HG02981 (cell line): ENCODE data around the gene SH3BP4.

Source experiments
- ATAC-seq: cut with Tn5 transposase; IDR thresholded peaks from one replicate; pipeline ENCODE4 v1.9.1; 2021; ENCODE audit warnings: mild to moderate bottlenecking, moderate library complexity; ENCODE audit not compliant: unreplicated experiment

SH3BP4 gene

DNA sequence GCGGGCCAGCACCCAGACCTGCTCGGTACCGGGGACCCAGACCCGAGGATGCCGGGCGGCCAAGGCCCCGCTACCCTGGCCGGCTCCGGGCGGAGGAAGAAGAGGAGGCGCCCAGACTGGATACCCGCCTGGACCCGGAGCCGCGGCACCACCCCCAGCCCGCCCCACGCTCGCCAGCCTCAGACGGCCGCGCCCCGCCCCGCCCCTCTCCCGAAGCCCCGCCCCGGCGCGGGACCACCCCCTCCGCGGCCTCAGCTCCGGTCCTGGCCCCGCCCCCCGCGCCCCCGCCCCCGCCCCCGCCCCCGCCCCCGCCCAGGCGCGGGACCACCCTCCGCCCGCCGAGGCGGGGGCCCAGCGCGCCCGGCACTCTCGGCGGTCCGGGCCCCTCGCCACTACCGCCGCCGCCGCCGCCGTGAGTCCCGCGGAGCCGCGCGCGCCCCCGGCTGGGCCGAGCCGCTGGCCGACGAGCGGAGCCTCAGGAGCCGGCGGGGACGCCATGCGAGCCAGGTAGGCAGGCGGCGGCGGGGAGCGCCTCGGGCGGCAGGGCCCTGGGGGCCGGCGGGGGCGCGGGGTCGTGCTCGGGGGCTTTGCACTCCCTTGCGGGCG, at the start of gene SH3BP4:
Gene SH3BP4 (plus strand): TSS at position 354 of the 606 bp plus-strand sequence. CDS start 82,986 bp downstream, outside the sequence.
- no peak for ATAC-seq

DNA sequence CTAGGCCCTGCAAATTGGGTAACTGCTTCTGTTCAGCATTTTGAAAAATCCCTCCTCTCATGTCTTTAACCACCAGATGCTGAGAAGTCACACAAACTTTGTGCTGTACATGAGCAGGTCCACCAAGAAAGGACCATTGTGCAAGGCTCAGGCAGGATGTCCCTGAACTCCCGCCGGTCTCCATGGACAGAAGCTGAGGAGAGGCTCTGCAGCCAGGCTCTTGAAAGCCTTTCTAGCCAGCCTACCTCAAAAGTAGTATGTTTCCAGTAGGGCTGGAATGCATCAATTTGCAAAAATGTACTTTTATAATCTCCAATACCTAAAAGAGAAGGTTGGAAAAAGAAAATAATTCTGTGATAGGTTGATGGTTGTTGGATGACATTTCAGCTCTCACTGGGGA, 47.0 kb upstream of the SH3BP4 start:
- no peak for ATAC-seq

GRCh38 chr2:234905547-234906265, 46.1 kb upstream of the SH3BP4 start:
- ATAC-seq: no peak

GRCh38 chr2:234910186-234910679, 41.6 kb upstream of the SH3BP4 start:
- ATAC-seq: no peak

DNA sequence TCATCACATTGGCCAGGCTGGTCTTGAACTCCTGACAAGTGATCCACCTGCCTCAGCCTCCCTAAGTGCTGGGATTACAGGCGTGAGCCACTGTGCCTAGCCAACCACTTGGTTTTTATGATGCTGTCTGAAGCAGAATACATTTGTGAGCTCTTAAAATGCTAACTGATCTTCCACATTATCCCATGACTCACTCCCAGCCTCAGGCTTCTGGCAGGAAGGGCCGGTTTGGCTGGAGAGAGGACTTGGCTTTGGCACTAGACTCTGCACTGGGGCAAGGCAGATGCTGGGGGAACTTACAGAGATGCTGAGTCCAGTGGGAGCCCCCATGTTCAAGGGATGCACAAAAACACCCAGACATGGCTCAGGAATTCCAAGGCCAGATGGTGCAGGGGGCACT, 40.5 kb upstream of the SH3BP4 start:
- ATAC-seq: no peak

GRCh38 chr2:234912437-234912836, 39.4 kb upstream of the SH3BP4 start:
- no peak for ATAC-seq

- no peak for ATAC-seq
Measured at GRCh38 chr2:234913208-234913626, 38.6 kb upstream of the SH3BP4 start.

- no peak for ATAC-seq
Measured at GRCh38 chr2:234914371-234915154, 37.3 kb upstream of the SH3BP4 start.

- ATAC-seq: no peak
Measured at GRCh38 chr2:234916674-234917073, 35.1 kb upstream of the SH3BP4 start.

DNA sequence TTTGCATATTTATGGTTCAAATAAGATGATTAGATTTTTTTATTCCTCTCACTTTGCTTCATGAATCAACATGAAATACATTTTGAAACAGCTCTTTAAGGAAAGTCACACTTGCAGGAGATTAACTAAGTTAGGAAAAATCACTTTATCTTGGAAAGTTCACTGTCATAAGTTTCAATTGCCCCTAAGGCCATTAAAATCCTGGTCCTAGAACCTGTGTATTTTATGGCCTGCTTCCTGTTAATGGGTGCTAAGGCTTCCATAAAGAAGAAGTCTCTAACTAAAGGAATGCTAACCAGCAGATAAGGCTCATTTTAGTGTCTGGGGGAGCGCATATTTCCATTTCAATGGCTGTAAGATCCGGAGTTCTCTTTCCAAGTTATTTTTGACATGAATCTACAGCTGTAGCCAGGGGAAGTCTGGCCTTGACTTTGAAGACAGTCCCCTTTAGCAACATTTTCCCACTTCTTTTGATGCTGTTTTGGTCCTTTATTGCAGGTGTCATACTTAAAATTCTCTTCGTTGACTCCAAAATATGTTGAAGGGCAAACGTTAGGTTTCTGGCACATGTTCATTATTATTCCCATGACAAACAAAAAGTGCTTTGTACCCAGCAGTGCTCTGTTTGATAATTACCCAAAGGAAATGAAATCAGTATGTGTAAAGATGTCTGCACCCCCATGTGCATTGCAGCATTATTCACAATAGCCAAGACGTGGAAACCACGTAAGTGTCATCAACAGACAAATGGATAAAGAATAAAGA, 34.4 kb upstream of the SH3BP4 start:
- no peak for ATAC-seq

- no peak for ATAC-seq
Measured at GRCh38 chr2:234919711-234920110, 32.1 kb upstream of the SH3BP4 start.

- no peak for ATAC-seq
Measured at GRCh38 chr2:234920836-234921235, 31.0 kb upstream of the SH3BP4 start.

GRCh38 chr2:234929002-234929401, 22.8 kb upstream of the SH3BP4 start:
- no peak for ATAC-seq

DNA sequence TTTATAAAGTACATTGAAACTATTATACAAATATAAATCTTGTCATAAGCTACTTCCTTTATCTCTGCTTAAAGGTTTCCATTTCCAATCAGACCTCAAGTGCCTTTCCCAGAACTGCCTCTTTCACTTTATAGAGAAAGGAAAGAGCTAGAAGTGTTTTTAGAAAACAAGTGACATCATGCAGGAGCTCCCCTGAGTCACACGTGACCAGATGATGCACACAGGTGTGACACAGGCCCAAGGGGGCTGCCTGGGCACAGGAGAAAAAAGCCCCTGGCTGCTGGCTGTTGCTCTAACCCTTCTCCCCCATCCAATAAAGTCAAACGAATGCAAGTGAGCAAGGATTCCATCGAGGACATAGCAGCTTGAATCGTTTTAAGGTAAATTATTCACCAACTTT, 21.4 kb upstream of the SH3BP4 start:
- ATAC-seq: no peak

GRCh38 chr2:234931371-234931770, 20.4 kb upstream of the SH3BP4 start:
- no peak for ATAC-seq

DNA sequence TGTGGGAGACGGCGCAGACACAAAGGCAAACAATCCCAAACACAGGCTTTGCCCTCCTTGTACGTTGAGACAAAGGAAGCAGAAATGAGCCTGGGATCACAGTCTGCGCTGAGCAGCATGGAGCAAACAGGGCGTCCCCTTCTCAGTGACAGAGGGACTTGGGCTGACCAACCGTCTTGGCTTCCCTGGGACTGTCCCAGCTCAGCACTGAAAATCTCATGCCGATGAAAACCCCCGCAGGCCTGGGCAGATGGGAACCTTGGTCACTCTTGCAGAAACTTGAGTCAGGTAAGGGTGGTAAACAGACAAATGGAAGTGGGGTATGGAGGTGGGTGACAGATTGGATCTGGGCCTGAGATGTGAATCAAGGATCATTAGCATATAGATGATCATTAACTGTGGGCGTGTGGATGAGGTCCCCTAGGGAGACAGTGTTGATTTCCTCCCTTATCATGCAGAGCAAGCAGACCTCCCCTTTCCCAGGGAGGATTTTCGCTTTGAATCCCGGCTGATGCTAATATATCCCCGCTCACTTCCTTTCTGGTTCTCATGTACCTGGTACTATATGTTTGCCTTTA, 19.1 kb upstream of the SH3BP4 start:
- no peak for ATAC-seq

GRCh38 chr2:234935311-234935710, 16.5 kb upstream of the SH3BP4 start:
- no peak for ATAC-seq

- no peak for ATAC-seq
Measured at GRCh38 chr2:234939576-234939975, 12.2 kb upstream of the SH3BP4 start.

DNA sequence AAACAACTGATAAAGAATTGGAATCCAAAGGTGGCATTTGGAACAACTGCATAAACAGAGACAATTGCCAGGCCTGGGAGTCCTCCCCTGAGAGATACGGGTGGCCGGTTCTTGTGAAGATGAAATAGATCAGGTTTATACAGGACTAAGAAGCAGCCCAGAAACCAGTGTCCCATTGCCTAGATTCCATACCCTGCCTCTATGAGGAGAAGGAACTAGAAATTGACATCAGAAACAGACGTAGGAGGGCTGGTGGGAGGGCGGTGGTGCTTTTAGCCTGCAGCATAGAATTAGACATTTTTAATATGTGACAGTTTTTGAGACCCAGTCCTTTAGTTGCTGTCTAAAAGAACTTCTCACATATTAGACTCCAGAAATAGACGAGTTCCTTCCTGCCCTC, 11.8 kb upstream of the SH3BP4 start:
- ATAC-seq: no peak

- ATAC-seq: no peak
Measured at GRCh38 chr2:234940527-234940926, 11.3 kb upstream of the SH3BP4 start.
